ENCODE measurements around the gene ZNF3.

ZNF3 gene

DNA sequence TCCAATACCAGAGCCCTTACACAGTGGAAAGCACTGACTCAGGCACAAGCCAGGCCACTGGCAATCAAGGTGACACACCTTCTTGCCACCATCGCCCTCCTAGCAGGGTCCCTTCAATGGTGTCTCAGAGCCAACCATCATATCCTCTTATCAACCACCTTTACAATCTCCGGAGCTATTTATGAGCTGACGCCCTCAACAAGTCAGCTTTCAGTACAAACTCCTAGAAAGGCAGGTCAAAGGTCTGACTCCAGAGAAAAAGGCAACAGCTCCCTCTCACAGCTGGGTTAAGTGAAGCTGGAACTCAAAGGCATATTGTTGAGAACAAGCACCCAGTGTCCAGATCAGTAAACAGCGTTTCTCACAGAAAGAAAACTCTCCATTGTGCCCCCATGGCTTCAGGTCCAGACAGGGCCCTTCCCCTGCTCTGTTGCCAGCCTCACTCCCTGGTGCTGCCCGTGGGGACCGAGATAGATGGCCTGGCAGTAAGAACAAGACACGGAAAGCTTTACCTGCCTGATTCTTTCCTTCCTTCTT lies 2.4 kb downstream of the ZNF3 start:
- in situ Hi-C loops (cut with HindIII; ENCODE audit: low sequenced_read_pairs): no loop called here
- DNase-seq (ENCODE audit: low read depth): no peak
- TF ChIP-seq, protein P1, sequence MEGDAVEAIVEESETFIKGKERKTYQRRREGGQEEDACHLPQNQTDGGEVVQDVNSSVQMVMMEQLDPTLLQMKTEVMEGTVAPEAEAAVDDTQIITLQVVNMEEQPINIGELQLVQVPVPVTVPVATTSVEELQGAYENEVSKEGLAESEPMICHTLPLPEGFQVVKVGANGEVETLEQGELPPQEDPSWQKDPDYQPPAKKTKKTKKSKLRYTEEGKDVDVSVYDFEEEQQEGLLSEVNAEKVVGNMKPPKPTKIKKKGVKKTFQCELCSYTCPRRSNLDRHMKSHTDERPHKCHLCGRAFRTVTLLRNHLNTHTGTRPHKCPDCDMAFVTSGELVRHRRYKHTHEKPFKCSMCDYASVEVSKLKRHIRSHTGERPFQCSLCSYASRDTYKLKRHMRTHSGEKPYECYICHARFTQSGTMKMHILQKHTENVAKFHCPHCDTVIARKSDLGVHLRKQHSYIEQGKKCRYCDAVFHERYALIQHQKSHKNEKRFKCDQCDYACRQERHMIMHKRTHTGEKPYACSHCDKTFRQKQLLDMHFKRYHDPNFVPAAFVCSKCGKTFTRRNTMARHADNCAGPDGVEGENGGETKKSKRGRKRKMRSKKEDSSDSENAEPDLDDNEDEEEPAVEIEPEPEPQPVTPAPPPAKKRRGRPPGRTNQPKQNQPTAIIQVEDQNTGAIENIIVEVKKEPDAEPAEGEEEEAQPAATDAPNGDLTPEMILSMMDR (IDR thresholded peaks at IDR 0.05; ENCODE audit: low read depth, low read length, missing control alignments): no peak
- no peak overlapping the region for H3K4me3 ChIP-seq (ENCODE audit: low read depth, low read length)

DNA sequence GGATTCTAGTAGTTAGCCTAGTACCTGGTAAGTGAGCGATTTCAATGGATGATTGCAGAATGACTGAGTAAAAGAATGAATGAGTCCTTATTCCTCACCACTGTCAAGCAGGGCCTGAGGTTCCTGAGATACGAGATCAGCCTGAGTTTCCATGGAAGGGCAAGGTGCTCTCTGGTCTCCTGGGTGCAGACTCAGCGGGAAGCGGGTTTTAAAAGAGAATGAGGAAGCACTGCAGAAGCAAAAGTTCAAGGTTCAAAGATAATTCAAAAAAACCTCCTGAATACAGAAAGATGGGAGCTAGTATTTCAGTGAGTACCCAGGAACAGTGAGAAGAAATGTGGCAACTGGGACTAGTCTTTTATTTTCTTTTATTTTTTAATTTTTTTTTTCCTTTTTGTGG lies 4.3 kb downstream of the ZNF3 start:
- in situ Hi-C loops (cut with HindIII; ENCODE audit: low sequenced_read_pairs): no loop called here

DNA sequence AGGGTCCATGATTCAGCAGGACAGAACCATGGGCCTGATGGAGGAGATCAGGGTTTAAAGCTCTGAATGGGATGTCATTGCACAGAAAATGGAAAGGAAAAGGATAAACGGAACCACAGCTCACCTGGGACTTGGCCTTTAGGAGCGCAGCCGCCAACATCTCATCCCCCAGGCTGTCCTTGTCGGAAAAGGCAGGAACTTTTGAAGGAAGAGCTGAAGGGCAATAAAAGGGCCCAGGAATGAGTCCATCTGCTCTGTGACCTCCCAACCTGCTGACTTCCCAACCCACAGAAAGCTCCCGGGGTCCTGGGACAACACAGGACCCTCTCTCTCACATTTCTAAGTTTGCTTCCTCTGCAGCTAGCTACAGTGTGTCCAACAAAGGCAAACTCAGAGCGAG lies 6.1 kb downstream of the ZNF3 start:
- TF ChIP-seq, protein P1 (IDR thresholded peaks at IDR 0.05; ENCODE audit: low read depth, low read length, missing control alignments): no peak
- DNase-seq (ENCODE audit: low read depth): no peak
- no peak overlapping the region for H3K4me3 ChIP-seq (ENCODE audit: low read depth, low read length)
- in situ Hi-C loops (cut with HindIII; ENCODE audit: low sequenced_read_pairs): no loop called here

More for the DNA sequence above, 4.3 kb downstream of the ZNF3 start:
- TF ChIP-seq, protein P1 (IDR thresholded peaks at IDR 0.05; ENCODE audit: low read depth, low read length, missing control alignments): no peak
- no peak overlapping the region for H3K4me3 ChIP-seq (ENCODE audit: low read depth, low read length)
- no peak for DNase-seq (ENCODE audit: low read depth)

DNA sequence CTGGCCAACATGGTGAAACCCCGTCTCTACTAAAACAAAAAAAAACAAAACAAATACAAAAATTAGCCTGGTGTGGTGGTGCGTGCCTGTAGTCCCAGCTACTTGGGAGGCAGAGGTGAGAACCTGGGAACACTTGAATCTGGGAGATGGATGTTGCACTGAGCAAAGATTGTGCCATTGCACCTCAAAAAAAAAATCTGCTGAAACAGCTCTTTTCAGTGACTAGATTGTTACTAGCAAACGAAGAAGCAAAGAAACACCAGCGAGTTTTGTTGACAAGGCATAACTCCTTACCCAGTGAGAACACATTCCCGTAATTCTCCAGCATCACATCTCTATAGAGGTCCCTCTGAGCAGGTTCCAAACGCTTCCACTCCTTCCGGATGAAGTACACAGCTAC lies 6.7 kb downstream of the ZNF3 start:
- no peak for DNase-seq (ENCODE audit: low read depth)
- TF ChIP-seq, protein P1 (IDR thresholded peaks at IDR 0.05; ENCODE audit: low read depth, low read length, missing control alignments): no peak
- no peak overlapping the region for H3K4me3 ChIP-seq (ENCODE audit: low read depth, low read length)
- in situ Hi-C loops (cut with HindIII; ENCODE audit: low sequenced_read_pairs): no loop called here

DNA sequence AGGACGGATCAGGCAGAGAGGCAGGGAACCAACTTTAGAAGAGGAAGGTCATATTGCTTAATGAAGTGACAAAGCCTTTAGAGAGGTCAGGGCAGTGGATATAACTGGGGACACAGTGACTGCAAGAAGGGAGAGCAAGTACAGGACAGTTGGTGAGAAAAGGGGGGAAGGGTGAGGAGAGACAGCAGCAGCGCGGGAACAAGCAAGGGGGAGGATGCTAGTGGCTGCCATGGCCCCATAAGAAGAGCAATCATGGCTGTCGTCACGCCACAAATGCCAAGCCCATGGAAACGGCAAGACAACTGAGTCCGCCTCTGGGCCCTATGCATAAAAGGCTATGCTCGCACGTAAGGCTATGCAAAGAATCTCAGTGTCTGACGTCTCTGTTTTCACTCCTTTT lies 9.1 kb downstream of the ZNF3 start:
- in situ Hi-C loops (cut with HindIII; ENCODE audit: low sequenced_read_pairs): no loop called here
- DNase-seq (ENCODE audit: low read depth): no peak
- H3K4me3 ChIP-seq (ENCODE audit: low read depth, low read length): no peak overlapping the region
- TF ChIP-seq, protein P1 (IDR thresholded peaks at IDR 0.05; ENCODE audit: low read depth, low read length, missing control alignments): no peak

DNA sequence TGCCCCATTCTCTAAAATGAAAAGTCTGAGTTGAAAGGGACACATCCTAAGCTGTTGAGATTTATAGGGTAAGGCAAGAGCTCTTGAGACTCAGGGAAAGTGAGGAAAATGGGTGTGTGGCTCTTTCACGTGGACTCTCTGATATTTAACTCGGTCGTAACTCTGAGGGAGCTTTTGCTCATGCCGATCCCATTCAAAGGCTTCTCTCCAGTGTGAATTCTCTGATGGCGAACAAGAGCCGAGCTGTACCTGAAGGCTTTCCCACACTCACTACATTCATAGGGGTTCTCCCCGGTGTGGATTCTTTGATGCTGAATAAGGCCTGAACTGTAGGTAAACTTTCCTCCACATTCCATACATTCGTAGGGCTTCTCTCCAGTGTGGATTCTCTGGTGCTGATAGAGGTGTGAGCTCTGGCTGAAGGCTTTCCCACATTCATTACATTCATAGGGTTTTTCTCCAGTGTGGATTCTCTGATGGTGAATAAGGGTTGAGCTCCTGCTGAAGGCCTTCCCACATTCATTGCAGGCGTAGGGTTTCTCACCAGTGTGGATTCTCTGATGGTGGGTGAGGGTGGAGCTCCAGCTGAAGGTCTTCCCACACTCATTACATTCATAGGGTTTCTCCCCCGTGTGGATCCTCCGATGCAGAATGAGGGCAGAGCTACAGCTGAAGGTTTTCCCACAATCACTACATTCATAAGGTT lies 10.4 kb downstream of the ZNF3 start:
- TF ChIP-seq, protein P1 (IDR thresholded peaks at IDR 0.05; ENCODE audit: low read depth, low read length, missing control alignments): no peak
- in situ Hi-C loops (cut with HindIII; ENCODE audit: low sequenced_read_pairs): no loop called here
- no peak overlapping the region for H3K4me3 ChIP-seq (ENCODE audit: low read depth, low read length)
- DNase-seq (ENCODE audit: low read depth): no peak
